ENCODE measurements around the gene ZNF33B.

The ZNF33B gene

GRCh38 chr10:42638821-42639270, 476 bp upstream of the ZNF33B start:
- peak overlapping the region; percentile 85 for H3K4me3 ChIP-seq (ENCODE audit: low read length)
- no peak for TF ChIP-seq ZNF274 (IDR thresholded peaks at IDR 0.05; ENCODE audit: low read depth, low read length)

DNA sequence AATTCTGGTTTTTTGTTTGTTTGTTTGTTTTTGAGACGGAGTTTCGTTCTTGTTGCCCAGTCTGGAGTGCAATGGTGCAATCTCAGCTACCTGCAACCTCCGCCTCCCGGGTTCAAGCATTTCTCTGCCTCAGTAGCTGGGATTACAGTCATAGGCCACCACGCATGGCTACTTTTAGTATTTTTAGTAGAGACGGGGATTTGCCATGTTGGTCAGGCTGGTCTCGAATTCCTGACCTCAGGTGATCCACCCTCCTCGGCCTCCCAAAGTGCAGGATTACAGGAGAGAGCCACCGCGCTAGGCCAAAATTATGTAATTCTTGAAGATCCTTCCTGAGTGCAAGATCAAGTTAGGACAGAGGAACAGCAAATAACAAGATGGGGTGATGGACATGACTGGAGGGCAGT, 719 bp downstream of the ZNF33B start:
- no peak for TF ChIP-seq ZNF274 (IDR thresholded peaks at IDR 0.05; ENCODE audit: low read depth, low read length)
- H3K4me3 ChIP-seq (ENCODE audit: low read length), result peak overlapping the region; percentile 85

GRCh38 chr10:42637142-42637541, 1.2 kb downstream of the ZNF33B start:
- TF ChIP-seq ZNF274 (IDR thresholded peaks at IDR 0.05; ENCODE audit: low read depth, low read length), result no peak
- H3K4me3 ChIP-seq (ENCODE audit: low read length), result no peak overlapping the region

DNA sequence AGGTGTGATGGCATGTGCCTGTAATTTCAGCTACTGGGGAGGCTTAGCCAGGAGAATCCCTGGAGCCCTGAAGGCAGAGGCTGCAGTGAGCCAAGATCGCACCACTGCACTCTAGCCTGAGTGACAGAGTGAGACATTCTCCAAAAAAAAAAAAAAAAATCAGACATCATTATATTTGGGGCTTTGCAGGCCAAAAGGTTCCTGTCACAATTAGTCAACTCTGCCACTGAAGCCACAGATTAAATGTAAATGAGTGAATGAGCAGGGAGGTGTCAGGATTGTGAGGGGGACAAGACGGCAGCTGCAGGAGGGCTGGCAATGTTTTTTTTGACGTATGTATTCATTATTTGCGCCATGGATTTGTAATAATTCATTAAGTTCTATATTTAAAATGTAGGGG, 3.3 kb downstream of the ZNF33B start:
- H3K4me3 ChIP-seq (ENCODE audit: low read length), result no peak overlapping the region
- no peak for TF ChIP-seq ZNF274 (IDR thresholded peaks at IDR 0.05; ENCODE audit: low read depth, low read length)

GRCh38 chr10:42632564-42632963, 5.8 kb downstream of the ZNF33B start:
- TF ChIP-seq ZNF274 (IDR thresholded peaks at IDR 0.05; ENCODE audit: low read depth, low read length), result no peak

GRCh38 chr10:42630537-42631134, 7.7 kb downstream of the ZNF33B start:
- TF ChIP-seq ZNF274 (IDR thresholded peaks at IDR 0.05; ENCODE audit: low read depth, low read length), result no peak
- no peak overlapping the region for H3K4me3 ChIP-seq (ENCODE audit: low read length)

More at GRCh38 chr10:42632564-42632963, 5.8 kb downstream of the ZNF33B start:
- no peak overlapping the region for H3K4me3 ChIP-seq (ENCODE audit: low read length)

DNA sequence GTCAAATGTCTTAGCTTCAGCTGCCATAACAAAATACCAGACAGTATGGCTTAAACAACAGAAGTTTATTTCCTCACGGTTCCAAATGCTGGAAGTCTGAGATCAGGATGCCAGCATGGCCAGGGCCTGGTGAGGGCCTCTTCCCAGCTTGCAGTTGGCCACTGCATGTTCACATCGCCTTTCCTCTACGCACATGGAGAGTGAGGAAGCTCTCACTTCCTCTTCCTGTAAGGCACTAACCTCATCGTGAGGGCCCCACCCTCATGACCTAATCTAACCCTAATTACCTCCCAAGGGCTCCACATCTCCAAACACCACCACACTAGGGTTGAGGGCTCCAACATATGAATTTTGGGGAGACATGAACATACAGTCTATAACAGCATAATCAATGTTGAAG, 14.4 kb downstream of the ZNF33B start:
- no peak overlapping the region for H3K4me3 ChIP-seq (ENCODE audit: low read length)
- TF ChIP-seq ZNF274 (IDR thresholded peaks at IDR 0.05; ENCODE audit: low read depth, low read length), result no peak

DNA sequence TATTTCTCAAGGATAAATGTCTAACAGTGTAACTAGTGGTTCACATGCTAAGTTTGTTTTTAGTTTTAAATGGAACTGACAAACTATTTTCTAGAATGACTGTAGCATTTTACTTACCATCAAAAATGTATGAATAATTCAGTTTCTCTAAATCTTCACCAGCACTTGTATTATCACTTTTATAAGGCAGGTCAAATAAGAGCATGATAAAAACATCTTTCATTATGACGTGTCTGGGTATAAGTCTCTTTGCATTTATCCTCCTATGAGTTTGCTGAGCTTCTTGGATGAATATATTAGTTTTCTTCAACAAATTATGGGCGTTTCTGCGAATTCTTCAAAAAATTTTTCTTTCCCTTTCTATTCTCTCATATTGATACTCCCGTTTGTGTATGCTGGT, 19.9 kb downstream of the ZNF33B start:
- TF ChIP-seq ZNF274 (IDR thresholded peaks at IDR 0.05; ENCODE audit: low read depth, low read length), result no peak
- H3K4me3 ChIP-seq (ENCODE audit: low read length), result no peak overlapping the region

DNA sequence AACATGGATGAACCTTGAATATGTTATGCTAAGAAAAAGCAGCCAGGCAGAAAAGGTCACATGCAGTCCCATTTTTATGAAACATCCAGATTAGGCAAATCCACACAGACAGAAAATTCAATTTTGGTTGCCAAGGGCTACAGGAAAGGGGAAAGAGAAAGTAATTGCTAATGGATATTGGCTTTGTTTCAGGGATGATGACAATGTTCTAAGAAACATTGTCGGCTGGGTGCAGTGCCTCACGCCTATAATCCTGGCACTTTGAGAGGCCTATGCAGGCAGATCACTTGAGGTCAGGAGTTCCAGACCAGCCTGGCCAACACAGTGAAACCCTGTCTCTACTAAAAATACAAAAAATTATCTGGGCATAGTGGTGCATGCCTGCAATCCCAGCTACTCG, 23.0 kb downstream of the ZNF33B start:
- no peak for TF ChIP-seq ZNF274 (IDR thresholded peaks at IDR 0.05; ENCODE audit: low read depth, low read length)
- H3K4me3 ChIP-seq (ENCODE audit: low read length), result no peak overlapping the region

DNA sequence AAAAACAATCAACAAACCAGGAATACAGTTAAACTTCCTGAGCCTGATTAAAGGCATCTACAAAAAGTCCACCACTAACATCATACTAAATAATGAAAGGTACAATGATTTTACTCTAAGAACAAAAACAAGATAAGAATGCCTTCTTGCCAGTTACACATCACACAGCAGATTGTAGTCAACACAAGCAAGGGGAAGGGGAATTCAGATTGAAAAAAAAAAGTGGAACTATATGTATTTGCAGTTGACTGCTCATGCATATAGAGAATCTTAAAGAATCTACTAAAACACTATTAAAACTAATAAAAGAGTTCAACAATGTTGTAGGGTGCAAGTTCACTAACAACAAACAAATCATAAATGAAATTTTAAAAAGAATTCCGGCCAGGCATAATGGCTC, 28.5 kb downstream of the ZNF33B start:
- no peak for TF ChIP-seq ZNF274 (IDR thresholded peaks at IDR 0.05; ENCODE audit: low read depth, low read length)
- H3K4me3 ChIP-seq (ENCODE audit: low read length), result no peak overlapping the region

DNA sequence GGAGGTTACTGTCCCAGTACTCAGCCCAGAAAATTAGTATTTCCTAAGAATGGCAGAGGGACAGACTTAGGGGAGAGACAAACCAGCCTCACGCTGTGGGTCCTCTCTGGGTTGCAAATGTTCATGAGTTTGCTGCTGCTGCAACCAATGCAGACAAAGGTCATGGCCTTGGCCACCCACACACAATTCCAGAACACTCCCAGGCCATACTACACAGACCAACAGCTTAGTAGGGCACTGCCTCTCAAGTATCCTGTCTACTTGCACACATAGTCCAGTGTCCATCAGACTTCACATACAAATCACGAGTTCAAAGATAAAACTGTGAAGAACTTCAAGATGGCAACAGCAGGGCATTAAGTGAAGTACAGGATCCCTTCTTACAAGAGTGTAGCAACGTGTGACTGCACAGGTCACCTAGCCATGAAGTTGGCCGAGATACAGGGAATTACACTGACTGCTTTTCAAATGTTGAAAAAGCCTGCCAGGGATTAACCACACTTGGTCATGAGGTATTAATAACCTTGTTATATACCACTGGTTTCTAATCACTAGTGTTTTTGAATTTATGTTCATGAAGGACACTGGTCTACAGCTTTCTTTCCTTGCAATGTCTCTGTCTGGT, 40.0 kb downstream of the ZNF33B start:
- no peak overlapping the region for H3K4me3 ChIP-seq (ENCODE audit: low read length)
- no peak for TF ChIP-seq ZNF274 (IDR thresholded peaks at IDR 0.05; ENCODE audit: low read depth, low read length)

DNA sequence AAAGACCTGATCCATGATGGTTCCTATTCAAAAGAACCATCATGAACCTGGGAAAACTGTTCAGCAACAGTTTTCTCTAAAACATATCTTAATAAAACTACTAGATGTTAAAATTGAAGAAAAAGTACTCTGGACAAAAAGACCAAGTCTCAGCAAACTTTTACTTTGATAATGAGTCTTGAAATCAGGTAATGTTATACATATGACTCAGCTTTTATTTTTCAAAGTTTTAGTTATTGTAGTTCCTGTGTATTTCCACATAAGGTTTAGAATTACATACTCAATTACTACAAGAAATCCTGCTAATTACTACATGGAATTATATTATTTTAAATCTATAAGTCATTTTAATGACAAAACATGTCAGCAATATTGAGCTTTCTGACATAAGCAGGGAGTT, 42.2 kb downstream of the ZNF33B start:
- H3K4me3 ChIP-seq (ENCODE audit: low read length), result no peak overlapping the region
- no peak for TF ChIP-seq ZNF274 (IDR thresholded peaks at IDR 0.05; ENCODE audit: low read depth, low read length)

GRCh38 chr10:42594246-42594650, 44.1 kb downstream of the ZNF33B start:
- TF ChIP-seq ZNF274 (IDR thresholded peaks at IDR 0.05; ENCODE audit: low read depth, low read length), result no peak

DNA sequence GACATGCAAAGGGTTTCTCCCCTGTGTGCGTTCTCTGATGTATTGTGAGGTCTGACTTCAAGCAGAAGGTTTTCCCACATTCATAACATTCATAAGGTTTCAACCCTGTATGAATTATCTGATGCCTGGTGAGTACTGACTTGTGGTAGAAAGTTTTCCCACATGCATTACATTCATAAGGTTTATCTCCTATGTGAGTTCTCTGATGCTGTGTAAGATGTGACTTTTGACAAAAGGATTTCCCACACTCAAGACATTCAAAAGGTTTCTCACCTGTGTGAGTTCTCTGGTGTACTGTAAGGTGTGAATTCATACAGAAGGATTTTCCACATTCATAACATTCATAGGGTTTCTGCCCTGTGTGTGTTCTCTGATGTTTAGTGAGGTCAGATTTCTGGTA, 45.1 kb downstream of the ZNF33B start:
- TF ChIP-seq ZNF274 (IDR thresholded peaks at IDR 0.05; ENCODE audit: low read depth, low read length), result no peak
- no peak overlapping the region for H3K4me3 ChIP-seq (ENCODE audit: low read length)

More at GRCh38 chr10:42594246-42594650, 44.1 kb downstream of the ZNF33B start:
- no peak overlapping the region for H3K4me3 ChIP-seq (ENCODE audit: low read length)

- no peak for TF ChIP-seq ZNF274 (IDR thresholded peaks at IDR 0.05; ENCODE audit: low read depth, low read length)
- no peak overlapping the region for H3K4me3 ChIP-seq (ENCODE audit: low read length)
Observed at GRCh38 chr10:42583828-42584227, 54.5 kb downstream of the ZNF33B start.

GRCh38 chr10:42578019-42578418, 60.4 kb downstream of the ZNF33B start:
- no peak overlapping the region for H3K4me3 ChIP-seq (ENCODE audit: low read length)
- no peak for TF ChIP-seq ZNF274 (IDR thresholded peaks at IDR 0.05; ENCODE audit: low read depth, low read length)
